GOT3 (cell line): ENCODE measurements around the gene KCNQ4.

ENCODE experiments used
- DNase-seq: peaks from one replicate; lab custom pipeline; 2025; ENCODE audit warnings: mixed read lengths; lab: John Stamatoyannopoulos, UW

Gene KCNQ4

DNA sequence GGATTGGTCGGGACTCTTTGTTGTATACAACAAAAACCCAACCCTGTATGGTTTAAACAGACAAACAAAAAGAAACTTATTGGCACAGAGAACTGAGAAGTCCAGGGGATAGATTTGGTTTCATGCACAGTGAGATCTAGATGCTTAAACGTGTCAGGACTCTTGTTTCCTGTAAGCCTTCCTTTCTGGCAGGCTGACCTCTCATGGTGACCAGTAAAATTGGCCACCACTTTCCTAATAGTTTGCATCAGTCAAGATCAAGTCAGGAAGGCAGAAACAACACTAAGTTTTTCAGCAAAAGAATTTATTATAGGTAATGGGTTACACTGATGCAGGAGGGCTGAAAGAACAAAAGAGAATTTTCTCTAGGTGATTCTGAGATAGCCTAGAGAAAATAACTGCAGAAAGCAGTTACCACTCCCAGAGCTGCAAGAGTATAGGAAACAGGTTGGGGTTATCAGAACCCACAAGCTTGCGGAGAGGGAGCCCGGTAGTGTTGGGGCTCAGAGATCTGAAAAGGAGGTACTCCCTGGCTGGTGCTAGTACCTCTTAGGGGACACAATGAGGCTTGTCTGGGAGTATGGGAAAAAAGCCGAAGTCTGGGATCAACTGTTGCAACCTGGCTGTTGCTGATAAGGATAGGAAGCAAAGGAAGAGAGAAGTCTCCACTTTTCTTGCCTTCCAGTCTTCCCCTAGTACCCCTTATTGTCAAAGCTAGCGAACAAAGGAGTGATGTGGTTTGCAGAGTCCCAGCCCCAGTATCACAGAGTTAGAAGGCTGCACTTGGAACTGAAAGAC is 57.1 kb downstream of the KCNQ4 start:
- no peak for DNase-seq

DNA sequence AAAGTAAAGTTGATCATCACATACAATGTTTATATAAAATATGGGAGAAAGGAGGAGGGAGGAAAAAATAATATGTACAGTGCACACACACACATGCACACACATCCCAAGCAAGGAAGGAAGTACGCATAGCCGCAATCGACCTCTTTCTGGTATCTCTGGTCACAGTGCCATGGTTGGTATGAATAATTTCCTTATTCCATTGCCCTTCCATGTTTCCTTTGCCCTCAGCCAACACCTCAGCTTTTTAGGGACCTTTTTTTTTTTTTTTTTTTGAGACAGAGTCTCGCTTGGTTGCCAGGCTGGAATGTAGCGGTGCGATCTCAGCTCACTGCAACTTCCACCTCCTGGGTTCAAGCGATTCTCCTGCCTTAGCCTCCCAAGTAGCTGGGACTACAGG is 58.0 kb downstream of the KCNQ4 start:
- DNase-seq: no peak

- no peak for DNase-seq
Observed at GRCh38 chr1:40842207-40842606, 58.6 kb downstream of the KCNQ4 start.

GRCh38 chr1:40842691-40843090 is 59.1 kb downstream of the KCNQ4 start:
- no peak for DNase-seq

DNA sequence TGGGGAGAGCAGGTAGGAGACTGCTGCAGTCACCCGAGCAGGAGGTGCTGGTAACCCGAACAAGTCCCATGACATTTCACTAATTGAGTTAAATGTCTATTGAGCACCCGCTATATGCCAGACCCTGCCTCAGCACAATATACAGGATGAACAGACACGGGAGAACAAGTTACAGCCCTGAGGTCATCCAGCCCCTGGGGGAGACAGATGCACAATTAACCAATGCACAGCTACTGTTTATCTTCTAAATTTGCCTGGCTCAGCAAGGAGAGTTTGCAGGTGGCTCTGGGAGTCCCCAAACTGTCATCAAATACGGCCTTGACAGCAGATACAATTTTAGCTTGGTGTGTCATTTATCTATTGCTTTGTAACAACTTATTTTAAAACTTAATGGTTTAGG is 60.5 kb downstream of the KCNQ4 start:
- DNase-seq: no peak

- DNase-seq: no peak
Observed at GRCh38 chr1:40844887-40845878, 61.6 kb downstream of the KCNQ4 start.

DNA sequence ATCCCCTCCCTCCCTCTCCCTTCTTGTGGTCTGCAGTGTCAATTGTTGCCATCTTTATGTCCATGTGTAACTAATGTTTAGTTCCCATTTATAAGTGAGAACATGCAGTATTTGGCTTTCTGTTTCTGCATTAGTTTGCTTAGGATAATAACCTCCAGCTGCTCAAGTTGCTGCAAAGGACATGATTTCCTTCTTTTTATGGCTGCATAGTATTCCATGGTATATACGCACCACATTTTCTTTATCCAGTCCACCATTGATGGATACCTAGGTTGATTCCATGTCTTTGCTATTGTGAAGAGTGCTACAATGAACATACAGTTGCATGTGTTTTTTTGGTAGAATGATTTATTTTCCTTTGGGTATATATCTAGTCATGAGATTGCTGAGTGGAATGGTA is 62.3 kb downstream of the KCNQ4 start:
- no peak for DNase-seq

- DNase-seq: no peak
Observed at GRCh38 chr1:40847023-40847745, 63.6 kb downstream of the KCNQ4 start.

GRCh38 chr1:40848530-40849189 is 65.1 kb downstream of the KCNQ4 start:
- peak; percentile 2 for DNase-seq

- DNase-seq: no peak
Observed at GRCh38 chr1:40849801-40850592, 66.4 kb downstream of the KCNQ4 start.

DNA sequence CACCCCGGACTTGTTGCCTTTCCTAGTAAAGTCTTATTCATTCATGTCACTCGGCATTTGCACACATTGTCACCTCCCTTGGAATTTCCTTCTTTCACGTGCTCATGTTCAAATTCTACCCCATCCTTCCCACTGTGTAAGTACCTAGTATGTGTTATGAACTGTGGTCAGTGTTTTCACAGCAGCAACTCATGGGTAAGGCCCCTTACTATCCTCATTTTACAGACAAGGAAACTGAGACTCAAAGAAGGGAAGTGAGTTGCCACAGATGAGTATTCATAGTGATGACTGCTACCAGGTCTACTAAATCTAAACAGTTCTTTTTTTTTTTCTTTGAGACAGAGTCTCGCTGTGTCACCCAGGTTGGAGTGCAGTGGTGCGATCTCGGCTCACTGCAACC is 68.1 kb downstream of the KCNQ4 start:
- DNase-seq: no peak

GRCh38 chr1:40853113-40853884 is 69.7 kb downstream of the KCNQ4 start:
- DNase-seq: no peak

DNA sequence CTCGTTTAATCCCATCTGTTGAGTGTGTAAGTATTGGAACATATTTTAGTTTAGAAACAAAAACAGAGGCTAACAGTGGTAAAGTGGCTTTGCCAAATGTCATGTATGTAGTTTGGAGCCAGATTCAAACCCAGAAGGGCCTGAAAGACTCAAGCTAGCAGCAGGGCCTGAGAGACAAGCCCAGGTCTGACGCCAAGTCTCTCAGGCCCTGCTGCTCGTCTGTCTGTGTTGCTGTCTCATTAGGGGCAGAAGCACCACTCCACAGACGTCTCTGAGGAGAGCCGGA is 70.2 kb downstream of the KCNQ4 start:
- DNase-seq: no peak

- no peak for DNase-seq
Observed at GRCh38 chr1:40855513-40855912, 71.9 kb downstream of the KCNQ4 start.

DNA sequence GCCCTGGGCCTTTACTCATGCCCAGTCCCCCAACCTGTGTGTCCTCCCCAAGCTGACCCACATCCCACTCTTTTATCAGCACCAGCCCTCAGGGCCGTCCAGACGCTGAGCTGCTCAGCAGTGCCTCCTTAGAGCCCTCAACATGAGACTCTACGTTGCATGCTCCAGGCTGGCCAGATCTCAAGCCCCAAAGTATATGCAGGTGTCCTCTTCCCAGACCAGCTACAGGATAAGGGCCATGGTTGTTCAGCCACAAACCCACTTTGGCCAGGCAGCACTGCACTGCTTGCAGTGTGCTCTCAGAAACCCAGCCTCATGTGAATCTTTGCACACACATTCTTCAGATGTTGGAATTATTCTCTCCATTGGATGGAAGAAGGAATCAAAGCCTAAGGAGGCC is 72.5 kb downstream of the KCNQ4 start:
- DNase-seq: no peak

GRCh38 chr1:40856656-40857302 is 73.2 kb downstream of the KCNQ4 start:
- DNase-seq: no peak

DNA sequence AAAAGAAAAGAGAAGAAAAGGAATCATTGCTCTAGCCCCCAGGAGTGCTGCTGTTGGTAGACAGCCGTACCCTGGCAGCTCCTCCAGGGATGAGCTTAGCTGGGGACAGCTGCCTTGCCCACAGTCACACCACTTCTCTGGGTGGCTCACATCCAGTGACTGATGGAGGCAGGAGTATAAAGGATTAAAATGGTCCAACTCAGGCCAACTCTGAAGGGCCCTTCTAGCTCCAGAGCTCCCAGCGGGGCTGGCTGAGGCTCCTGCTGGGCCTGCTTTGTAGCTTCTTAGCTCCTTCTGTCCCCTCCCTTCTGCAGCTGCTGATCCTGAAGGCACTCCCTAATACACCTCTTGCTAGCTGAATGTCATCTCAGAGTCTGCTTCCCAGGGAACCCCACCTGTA is 74.2 kb downstream of the KCNQ4 start:
- DNase-seq: no peak

DNA sequence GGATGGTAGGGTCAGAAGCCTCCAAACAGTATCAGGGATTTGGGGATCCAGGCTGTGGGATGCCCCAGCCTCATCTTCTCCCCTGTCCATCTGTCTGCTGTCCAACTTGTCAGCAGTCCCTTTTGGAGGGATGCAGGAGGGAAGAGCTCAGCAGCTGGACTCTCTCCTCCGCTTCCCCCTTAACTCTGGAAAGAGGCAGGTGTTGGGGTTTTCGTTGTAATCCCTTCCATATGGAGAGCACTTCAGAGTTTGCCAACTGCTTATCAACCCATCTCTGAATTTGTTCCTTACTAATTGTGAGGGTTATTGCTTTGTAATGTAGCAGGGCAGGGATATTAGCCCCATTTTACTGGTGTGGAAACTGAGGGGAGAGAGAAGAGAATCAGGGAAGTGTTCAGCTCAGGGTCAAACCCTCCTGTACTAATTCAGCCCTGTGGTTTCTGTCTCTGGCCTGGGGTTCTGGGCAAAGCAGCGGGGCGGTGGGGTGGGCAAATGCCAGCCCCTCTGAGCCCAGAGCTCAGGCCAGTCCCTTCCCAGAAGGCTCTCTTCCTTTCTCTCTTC is 75.3 kb downstream of the KCNQ4 start:
- DNase-seq: no peak

- no peak for DNase-seq
Observed at GRCh38 chr1:40860706-40861223, 77.2 kb downstream of the KCNQ4 start.
